GM19397 (cell line): ENCODE measurements around the gene SLC4A1.
A peak's percentile ranks its signal among the peaks of the same experiment; 100 is the strongest.

Source experiments
- ATAC-seq: cut with Tn5 transposase; IDR thresholded peaks from one replicate; pipeline ENCODE4 v1.9.1; 2021; ENCODE audit warnings: mild to moderate bottlenecking, moderate library complexity; ENCODE audit not compliant: unreplicated experiment

The SLC4A1 gene

DNA sequence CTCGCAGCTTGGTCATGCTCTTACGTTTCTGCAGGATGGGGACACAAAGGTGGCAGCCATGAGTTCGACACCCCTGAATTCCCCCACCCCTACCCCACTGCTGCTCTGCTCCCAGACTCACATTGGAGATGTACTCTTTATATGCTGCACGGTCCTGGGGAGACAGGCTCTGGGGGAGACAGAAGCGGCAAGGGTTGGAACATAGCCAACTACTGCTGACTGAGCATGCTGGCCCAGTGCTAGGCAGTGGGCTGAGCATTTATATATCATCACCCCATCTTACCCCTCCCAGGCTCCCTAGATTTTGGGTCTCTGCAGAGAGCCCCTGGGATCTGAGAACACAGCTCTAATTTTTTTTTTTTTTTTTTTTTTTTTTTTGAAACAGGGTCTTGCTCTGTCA lies 60.2 kb downstream of the SLC4A1 start:
- no peak for ATAC-seq

DNA sequence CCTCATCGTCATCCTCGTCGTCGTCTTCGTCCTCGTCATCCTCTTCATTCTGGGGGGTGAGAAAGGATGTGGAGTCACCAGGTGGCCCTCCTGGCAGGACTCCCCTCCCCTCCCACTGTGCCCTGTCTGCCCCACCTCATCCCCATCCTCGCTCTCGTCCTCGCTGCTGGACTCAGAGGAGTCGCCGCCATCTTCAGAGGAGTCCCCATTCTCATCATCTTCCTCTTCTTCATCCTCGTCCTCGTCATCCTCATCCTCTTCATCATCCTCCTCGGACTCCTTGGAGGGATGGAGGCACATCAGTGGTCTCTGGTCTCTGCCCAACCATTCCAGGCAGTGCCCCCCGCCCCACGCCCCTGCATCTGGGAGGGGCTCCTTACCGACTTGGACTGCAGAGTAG lies 60.6 kb downstream of the SLC4A1 start:
- no peak for ATAC-seq

DNA sequence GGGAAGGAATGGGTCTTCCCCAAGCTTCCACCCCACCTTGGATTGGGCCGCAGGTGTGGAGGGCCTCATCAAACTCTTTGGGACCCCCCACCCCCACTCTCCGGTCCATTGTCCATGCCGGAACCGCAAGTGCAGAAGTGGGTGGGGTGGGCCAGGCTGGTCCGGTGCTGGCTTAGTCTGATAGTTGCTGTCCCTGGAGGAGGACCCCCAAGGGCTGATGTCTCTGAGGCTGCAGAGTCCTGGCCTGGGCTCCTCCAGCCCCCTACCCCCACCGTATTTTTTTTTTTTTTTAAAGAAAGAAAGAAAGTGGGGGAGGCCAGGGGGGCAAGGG lies 61.1 kb downstream of the SLC4A1 start:
- no peak for ATAC-seq

DNA sequence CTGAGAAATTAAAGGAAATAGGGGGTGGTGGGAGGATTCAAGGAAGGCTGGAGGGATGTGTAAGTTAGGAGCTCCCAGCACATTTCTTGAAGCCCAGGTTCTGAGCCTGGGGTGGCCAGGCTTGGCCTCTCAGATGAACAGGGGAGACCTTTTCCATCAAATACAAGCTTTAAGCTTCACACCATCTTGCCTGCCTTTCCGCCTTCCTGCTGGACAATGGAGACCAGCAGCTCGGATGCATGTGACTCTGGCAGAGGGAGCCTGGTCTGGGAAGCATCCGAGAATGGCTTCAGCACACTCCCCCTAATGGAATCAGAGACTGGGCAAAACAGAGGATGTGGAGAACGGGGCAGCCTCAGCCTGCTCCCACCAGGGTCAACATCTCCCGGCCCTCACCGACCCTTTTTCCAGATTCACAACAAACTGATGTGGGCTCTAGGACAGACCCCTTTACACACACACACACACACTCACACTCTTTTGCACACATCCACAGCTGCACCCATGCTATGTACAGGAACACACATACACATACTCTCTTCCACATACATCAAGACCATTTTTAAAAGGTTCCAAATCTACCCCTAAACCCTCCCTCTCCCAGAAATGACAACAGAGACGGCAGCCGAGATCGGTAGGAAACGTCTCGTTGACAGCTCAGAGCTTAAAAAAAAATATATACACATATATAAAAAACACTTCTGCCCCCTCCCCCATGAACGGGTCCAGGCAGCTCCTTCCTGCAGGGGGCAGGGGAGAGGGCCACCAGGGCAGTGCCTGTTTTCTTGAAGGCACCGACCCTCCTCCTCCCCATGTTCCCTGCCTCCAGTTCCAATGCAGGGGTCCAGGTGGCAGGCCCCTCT lies 61.7 kb downstream of the SLC4A1 start:
- ATAC-seq = no peak

DNA sequence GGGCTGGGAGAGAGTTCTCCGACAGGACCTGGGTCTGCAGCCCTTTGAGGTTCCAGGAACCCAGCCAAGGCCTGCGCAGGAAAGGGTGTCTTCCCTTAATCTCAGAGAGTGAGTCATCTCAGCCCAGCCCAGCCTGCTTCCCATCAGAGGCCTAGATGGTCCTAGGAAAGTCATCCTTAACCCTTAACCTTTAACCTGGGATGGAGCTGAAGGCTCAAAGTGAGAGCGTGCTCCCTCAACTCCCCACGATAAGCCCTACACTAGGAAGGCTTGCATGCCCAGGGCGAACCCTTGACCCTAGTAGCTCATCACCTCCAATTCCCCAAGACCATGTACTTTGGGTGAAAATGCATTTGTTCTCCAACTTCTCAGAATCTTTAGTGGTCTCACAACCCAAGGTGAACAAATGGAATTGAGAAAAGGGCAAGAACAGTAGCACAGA lies 63.5 kb downstream of the SLC4A1 start:
- ATAC-seq = no peak

DNA sequence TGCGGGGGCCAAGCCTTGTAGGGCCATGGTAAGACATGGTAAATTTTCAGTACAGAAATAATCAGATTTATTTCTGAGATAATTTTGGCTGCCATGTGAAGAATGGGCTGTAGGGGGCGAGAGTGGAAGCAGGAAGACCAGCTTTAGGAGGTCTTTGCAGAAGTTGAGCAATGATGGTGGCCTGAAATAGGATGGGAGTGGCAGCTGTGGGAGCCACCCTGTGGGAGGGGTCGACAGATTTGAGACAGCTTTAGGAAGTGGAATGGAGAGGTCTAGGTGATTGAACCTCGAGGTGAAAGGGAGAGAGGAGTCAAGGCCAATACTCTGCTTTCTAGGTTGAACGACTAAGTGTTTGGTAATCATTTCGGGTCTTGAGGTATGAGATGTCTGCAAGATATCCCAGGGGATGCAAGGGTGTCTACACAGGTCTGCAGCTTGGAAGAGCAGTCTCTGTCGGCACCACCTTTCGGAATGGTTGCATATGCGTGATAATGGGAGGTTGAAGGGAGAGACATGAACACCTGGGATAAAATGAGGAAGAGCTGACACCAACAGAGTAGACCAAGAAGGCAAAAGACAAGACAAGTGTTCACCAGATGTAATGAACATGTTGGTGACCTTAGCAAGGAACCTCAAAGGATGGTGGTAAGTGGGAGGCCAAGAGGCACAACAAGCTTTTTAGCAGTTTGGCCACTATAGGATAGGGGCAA lies 64.0 kb downstream of the SLC4A1 start:
- no peak for ATAC-seq

DNA sequence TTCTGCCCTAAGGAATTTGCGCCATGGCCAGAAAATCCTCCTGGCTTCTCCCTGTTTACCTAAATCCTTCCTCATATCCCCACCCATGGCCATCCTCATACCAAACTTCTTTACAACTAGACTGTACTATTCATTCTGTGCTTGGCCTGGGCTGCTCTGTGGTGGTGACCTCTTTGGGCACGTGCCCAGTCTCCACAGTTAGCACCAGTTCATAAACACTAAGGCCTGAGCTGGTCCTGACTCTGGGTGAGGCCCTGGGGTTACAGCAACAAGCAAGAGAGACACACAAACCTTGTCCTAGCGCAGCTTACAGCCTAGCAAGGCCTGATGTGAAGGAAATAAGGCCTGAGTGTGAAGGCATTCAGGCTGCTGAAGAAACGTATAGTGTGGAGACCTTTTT lies 65.2 kb downstream of the SLC4A1 start:
- ATAC-seq = no peak

DNA sequence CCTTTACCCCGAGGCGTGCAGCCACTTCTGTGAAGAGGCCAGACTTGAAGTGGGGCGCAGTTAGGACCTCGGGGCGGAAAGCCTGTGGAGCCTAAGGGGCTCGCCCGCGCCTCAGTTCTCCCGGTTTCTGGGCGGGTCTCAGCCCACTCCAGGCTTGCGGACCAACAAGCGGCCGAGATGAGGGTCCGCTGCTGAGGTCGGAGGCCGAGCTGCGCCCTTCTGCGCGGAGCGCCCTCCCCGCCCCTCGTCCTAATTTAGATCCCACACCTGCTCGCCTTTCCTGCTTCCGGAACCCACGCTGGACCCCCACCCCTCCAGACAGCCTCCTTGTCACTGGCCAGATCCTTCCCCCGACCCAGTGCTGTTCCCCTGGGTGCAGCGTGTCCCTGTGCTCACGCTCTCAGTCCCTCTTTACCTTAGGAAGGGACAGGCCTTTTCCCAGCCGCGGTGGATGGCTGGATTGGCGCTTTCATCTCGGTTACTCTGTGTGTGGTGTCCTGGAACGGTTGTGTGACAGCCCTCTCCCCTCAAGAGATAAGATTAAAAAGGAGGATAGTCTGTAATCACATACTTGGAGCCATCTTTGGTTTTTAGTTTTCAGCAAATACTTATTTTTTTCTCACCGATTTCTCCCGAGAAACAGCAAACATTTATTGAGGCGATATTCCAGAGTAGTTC lies 67.3 kb downstream of the SLC4A1 start:
- ATAC-seq = no peak

DNA sequence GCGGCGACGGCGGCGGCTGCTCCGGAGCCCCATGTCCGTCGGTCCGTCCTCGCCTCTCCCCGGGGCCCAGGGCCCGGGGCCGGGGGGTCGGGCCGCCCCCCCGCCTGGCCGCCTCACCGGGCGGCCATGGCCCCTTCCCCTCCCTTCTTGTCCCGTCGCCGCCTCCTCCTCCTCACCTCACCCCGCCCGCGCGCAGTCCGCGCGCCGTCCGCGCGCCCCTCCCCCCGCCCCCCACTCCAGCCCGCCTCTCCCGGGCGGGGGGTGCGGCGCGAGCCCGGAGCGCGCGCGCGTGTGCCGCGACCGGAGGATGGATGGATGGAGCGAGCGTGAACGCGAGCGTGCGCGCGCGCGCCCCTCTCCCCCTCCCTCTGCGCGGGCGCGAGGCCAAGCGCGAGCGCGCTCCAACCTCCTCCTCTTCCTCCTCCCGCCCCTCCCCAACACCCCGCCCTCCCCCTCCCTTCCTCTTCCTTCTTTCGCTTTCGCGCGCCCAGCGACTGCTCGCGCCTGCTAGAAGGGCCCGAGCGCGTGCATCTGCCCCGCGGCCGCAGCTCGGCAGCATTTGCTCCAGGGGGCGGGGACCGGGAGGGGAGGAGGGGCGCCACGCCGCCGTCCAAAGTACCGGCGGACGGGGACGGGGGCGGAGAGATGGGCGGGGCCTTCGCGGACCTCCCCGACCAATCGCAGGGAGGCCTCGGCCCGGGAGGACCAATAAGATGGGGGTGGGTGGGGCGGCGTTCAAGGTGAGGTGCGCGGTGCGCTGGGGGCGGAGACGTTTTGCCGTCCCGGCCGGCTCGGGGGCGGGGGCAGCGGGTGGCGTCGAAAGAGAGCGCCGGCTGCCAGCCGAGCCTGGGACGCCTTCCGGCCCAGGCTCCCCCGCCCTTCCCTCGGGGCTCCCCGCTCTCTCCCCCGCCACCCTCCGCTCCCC lies 68.1 kb downstream of the SLC4A1 start, which contains the start of gene ATXN7L3:
Gene ATXN7L3, minus strand, starts transcription at position 332 of the 925 bp plus-strand sequence. CDS start 1,814 bp downstream, outside the sequence.
- peak; percentile 73 for ATAC-seq

DNA sequence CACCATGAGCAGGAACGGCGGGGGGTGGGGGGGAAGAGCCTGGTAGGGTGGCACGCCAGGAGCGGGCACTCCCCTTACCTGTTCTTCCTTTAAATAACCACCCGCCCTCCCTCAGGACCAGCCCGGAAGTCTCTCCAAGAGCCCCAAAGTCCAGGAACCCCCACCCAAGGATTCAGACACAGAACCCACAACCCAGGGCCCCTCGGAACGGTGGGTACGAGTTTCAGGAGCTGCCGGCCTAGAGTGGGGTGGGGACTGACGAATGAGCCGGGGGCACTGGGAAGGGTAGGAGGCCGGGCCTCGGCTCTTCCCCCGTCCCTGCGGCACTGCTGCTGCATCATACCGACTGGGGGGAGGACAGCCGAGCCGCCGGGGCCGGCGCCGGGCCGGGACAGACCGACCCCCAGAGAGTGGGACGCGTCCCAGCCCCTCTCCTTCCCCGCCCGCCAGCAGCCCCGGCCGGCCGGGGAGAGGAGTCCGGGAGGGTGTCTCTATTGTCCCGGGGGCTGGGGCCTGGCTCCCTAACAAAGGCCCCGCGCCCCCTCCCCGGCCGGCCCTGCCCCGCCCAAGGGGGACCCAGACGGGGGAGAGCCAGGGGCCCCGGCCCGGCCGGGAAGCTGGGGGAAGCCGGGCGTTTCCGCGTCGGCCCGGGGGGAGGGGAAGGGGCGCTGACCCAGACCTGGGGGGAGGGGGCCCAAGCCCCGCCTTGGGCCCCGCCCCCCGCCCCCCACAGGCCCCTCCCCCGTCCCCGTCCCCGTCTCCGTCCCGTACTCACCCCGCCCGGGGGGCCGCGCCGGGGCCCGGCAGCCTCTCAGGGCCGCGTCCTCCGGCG lies 69.0 kb downstream of the SLC4A1 start:
- peak; percentile 25 for ATAC-seq
